ENCODE measurements around the gene JPT1. TPM values are rescaled to one million over a fixed set of nuclear protein-coding genes. Genes with fewer than 3 reads are reported as not detected.

JPT1 gene
- total and polyA plus RNA-seq, 2 experiments from 2014 or later = 136 to 209 TPM

DNA sequence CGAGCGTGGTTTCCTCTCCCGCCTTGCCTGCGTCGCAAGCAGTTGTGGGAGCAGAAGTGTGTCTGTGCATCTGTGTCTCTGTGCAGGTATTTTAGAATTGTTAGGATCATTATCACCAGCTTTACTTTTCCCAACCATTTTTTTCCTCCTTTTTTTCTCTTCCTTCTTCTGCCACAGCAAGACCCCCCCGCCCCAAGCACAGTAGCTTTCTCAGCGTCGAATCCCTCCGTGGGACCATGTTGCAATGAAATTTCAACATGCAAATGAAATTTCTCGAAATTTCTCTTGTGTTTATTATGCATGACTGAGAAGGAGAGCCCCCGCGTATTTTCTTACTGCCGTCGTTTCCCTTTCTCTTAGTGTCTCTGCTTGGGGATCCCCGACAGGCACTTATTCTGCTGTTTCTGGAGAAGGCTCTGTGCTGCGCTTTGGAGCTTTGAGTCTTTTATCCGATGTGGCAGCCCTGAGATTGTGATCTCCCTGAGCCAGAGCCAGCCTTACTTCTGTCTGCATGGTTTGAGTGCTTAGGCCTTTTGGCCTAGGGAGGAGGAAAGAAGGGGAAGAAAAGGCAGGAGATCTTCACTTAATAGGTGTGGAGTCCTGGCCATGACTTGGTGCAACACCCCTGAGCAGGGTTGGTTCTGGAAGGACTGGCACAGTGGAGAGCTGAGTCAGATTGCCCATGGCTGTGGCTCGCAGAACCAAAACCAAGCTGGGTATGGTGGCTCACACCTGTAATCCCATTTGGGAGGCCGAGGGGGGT is 39.6 kb downstream of the JPT1 start:
- Histone ChIP-seq H3K27ac (peak overlapping the region; percentile 19), H3K4me1 (ENCODE audit: low read depth) (no peaks in the 10 kb centered on the region), H3K9me3 (ENCODE audit: low read depth) (no peaks in the 10 kb centered on the region), H3K4me3 (no peak overlapping the region), H3K27me3 (no peaks in the 10 kb centered on the region), H3K36me3 (peaks cover 3% of the 10 kb centered on the region)
- no peak for DNase-seq (ENCODE audit: low read depth in 1 of 2, low spot score in 1 of 2)
- TF ChIP-seq CTCF (IDR thresholded peaks at IDR 0.05; ENCODE audit: low read depth, low read length) = no peak

GRCh38 chr17:75113798-75114551 is 40.3 kb downstream of the JPT1 start:
- peak; percentile 94 for TF ChIP-seq CTCF (IDR thresholded peaks at IDR 0.05; ENCODE audit: low read depth, low read length)
- Histone ChIP-seq H3K4me3 (no peak overlapping the region), H3K9me3 (ENCODE audit: low read depth) (no peaks in the 10 kb centered on the region), H3K27ac (peak overlapping the region; percentile 19), H3K36me3 (peaks cover 3% of the 10 kb centered on the region), H3K27me3 (no peaks in the 10 kb centered on the region), H3K4me1 (ENCODE audit: low read depth) (no peaks in the 10 kb centered on the region)
- DNase-seq (ENCODE audit: low read depth in 1 of 2, low spot score in 1 of 2) = peak; percentile 93 to 94

DNA sequence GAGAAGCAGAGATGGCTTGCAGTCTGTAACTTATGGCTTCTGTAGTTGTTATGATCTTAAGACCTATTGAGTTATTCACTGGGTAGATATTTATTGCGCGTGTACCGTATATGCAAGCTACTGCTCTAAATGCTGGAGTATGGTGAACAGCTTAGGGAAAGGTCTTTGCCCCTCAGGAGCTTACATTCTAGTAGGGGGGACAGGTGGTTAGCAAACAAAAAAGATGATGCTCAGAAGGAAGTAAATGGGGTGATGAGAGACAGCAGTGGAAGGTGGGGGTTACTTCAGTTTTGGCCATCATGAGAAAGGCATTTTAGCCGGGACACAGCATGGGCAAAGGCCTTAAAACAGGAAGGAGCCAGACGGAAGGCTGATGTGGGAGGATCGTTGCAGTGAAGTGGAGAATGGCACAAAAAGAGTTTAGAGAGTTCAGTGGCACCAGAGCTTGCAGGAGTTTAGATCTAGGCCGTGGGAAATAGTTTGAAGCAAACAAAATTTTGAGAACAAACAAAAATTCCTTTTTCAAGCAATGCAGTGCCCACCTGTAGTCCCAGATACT is 42.5 kb downstream of the JPT1 start:
- Histone ChIP-seq H3K27me3 (no peaks in the 10 kb centered on the region), H3K4me3 (no peak overlapping the region), H3K27ac (no peak overlapping the region), H3K36me3 (peaks cover 3% of the 10 kb centered on the region), H3K9me3 (ENCODE audit: low read depth) (no peaks in the 10 kb centered on the region), H3K4me1 (ENCODE audit: low read depth) (no peaks in the 10 kb centered on the region)
- TF ChIP-seq CTCF (IDR thresholded peaks at IDR 0.05; ENCODE audit: low read depth, low read length) = no peak
- DNase-seq (ENCODE audit: low read depth in 1 of 2, low spot score in 1 of 2) = no peak

GRCh38 chr17:75110234-75110937 is 43.9 kb downstream of the JPT1 start:
- TF ChIP-seq CTCF (IDR thresholded peaks at IDR 0.05; ENCODE audit: low read depth, low read length) = no peak
- DNase-seq (ENCODE audit: low read depth in 1 of 2, low spot score in 1 of 2) = peak in 1 of 2 donors; percentile 35
- no peaks in the 10 kb centered on the region for H3K4me1 ChIP-seq (ENCODE audit: low read depth)
- no peak overlapping the region for H3K27ac ChIP-seq
- H3K9me3 ChIP-seq (ENCODE audit: low read depth) = no peaks in the 10 kb centered on the region
- no peaks in the 10 kb centered on the region for H3K27me3 ChIP-seq
- H3K4me3 ChIP-seq = peak overlapping the region; percentile 72
- H3K36me3 ChIP-seq = peaks cover 3% of the 10 kb centered on the region
